GM12801 (cell line): ENCODE measurements around the gene FANCE.

Source experiments
- CTCF ChIP-seq: IDR thresholded peaks from one replicate; pipeline ENCODE4 v1.5.1; 2011; ENCODE audit warnings: control low read depth; ENCODE audit not compliant: insufficient read length; ENCODE audit errors: extremely low read depth

Gene FANCE

GRCh38 chr6:35436071-35436857, 15.9 kb upstream of the FANCE start:
- no peak for TF ChIP-seq CTCF

DNA sequence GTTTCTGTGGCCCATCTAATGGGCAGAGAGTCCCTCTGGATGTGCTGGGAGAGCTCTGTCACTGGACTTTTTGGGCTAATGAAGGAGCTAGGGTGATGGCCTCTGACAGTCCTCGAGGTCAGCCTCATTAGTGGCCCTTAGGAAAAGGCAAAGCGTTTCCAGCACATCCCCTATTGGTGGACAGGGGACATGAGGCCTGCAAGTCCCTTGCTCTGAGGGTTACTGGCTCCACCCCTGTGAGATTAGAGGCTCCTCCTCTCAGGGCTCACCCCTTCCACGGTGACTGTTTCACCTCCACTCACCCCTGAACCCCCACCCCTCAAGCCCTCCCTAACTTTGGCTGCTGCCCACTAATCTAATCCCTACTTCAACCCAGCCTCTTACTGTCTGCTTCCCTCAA, 12.8 kb upstream of the FANCE start:
- no peak for TF ChIP-seq CTCF

DNA sequence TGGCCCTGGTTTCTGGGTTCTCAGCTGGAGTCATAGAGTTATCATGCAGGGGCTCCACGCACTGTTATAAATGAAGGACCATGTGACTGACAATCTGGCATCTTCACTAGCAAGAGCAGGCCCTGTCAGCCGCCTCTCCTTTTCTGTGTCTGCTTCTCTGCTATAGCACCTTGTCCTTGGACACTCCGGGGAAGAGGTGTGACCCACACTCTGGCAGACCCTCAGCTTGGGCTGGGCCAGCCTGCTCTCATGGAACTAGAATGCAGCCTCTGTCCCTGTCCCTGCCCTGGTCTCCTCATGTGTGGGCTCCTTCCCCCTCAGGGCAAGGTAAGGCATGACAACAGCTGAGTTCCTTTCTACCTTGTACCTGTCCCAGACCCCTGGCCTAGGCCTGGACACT, 10.9 kb upstream of the FANCE start:
- no peak for TF ChIP-seq CTCF

DNA sequence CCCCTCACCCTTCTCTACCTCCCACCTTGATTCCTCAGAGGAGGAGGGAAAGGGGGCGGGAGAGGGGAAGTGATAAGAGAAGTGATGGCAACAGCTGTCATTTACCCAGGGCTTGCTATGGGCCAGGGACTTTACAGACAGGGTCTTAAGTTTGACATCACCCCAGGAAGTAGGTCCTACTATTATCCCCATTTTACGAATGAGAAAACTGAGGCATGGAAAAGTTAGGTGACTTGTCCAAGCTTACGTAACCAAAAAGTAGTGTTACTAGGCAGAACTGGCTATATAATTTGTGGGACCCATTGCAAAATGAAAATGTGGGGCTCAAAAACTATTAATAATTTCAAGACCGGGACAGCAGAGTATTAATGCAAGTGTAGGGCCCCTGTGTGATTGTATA, 10.5 kb upstream of the FANCE start:
- TF ChIP-seq CTCF: no peak

DNA sequence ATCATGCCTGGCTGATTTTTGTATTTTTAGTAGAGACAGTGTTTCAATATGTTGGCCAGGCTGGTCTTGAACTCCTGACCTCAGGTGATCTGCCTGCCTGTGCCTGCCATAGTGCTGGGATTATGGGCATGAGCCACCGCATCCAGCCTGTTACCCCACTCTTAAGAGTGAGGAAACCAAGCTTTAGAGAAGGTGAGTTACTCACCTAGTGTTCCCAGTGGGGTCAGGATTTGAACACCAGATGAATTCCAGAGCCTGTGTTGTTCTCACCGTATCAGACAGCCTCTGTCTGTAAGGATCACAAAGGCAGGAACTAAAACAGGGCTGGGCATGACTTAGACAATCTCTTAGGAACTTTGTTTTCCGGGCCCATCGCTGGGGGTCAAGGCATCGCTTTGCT, 9.4 kb upstream of the FANCE start:
- no peak for TF ChIP-seq CTCF

GRCh38 chr6:35443341-35444030, 8.7 kb upstream of the FANCE start:
- no peak for TF ChIP-seq CTCF

GRCh38 chr6:35445691-35446090, 6.4 kb upstream of the FANCE start:
- TF ChIP-seq CTCF: no peak
